CD4-positive, alpha-beta T cell treated with Interleukin-4 for 4 hours (primary cell): Measurements from ENCODE around the gene ACHE.

ENCODE experiments used
- DNase-seq: peaks from one replicate; pipeline ENCODE4 v3.0.0-alpha.2; 2020

Gene ACHE

GRCh38 chr7:100896732-100897608 lies 1.3 kb upstream of the ACHE start:
- DNase-seq: peak; percentile 51

- no peak for DNase-seq
Measured at GRCh38 chr7:100895956-100896731, 456 bp upstream of the ACHE start.

- DNase-seq: no peak
Measured at GRCh38 chr7:100894860-100895700, 608 bp downstream of the ACHE start.

- no peak for DNase-seq
Measured at GRCh38 chr7:100893910-100894721, 1.6 kb downstream of the ACHE start.

- no peak for DNase-seq
Measured at GRCh38 chr7:100893318-100893895, 2.3 kb downstream of the ACHE start.

GRCh38 chr7:100892364-100893317 lies 3.0 kb downstream of the ACHE start:
- DNase-seq: no peak

GRCh38 chr7:100891568-100892247 lies 4.0 kb downstream of the ACHE start:
- no peak for DNase-seq

GRCh38 chr7:100890653-100891567 lies 4.8 kb downstream of the ACHE start:
- no peak for DNase-seq

- no peak for DNase-seq
Measured at GRCh38 chr7:100888988-100889750, 6.5 kb downstream of the ACHE start, which contains the start of gene UFSP1. UFSP1 (minus strand) TSS chr7:100889715; CDS start chr7:100889271, 444 bp downstream.

GRCh38 chr7:100888291-100888987 lies 7.2 kb downstream of the ACHE start:
- DNase-seq: no peak

GRCh38 chr7:100887516-100888290 lies 8.0 kb downstream of the ACHE start:
- peak; percentile 62 for DNase-seq

GRCh38 chr7:100886936-100887515 lies 8.7 kb downstream of the ACHE start:
- DNase-seq: no peak

GRCh38 chr7:100886142-100886935 lies 9.3 kb downstream of the ACHE start:
- no peak for DNase-seq

- no peak for DNase-seq
Measured at GRCh38 chr7:100885440-100886141, 10.1 kb downstream of the ACHE start.
